HG03460 (cell line): ENCODE measurements around the gene ATXN3L.

Experiments used
- ATAC-seq: cut with Tn5 transposase; IDR thresholded peaks from one replicate; pipeline ENCODE4 v1.9.1; 2021; ENCODE audit not compliant: unreplicated experiment

The ATXN3L gene

DNA sequence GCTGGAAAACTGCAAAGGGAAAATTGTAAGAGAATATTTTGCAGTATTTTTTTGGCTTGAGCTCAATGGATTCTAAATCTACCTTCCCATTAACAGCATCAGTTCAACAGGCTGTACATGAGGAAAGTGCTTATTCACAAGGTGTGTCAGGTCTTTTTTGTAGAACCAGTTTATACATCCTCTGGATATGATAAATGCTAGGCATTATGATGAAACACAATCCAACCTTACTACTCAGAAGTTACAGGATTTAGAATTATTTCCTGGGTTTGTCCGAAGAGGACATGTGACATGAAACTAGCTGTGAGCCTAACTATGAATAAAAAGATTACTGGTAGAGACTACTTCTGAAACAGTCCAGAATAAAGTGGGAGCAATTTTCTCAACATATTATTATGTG is 49.5 kb downstream of the ATXN3L start:
- no peak for ATAC-seq

GRCh38 chrX:13268874-13269273 is 51.0 kb downstream of the ATXN3L start:
- no peak for ATAC-seq
